K562 (cell line): ENCODE measurements around the gene FYTTD1. TPM values are rescaled to one million over a fixed set of nuclear protein-coding genes. Genes with fewer than 3 reads are reported as not detected.

Experiments used
- ARID3B ChIP-seq: fragments of 250-450 bp; sonication (Bioruptor Pico); IDR thresholded peaks from 2 replicates; pipeline ENCODE4 v1.4.0; 2020; ENCODE audit warnings: borderline replicate concordance
- MYBL2 ChIP-seq, 2 experiments: fragments of 450-650 bp in 1 of 2; sonication (generic) in 1 of 2; formaldehyde crosslinking in 1 of 2; IDR thresholded peaks; 2 replicates each; pipeline versions ENCODE4 v1.6.1 to v1.8.1; 2017 to 2022; ENCODE audit warnings: borderline replicate concordance in 1 of 2, inconsistent platforms in 1 of 2, low read depth in 1 of 2, mild to moderate bottlenecking in 1 of 2, missing genetic modification reagents in 1 of 2, moderate library complexity in 1 of 2
- NFYB ChIP-seq: IDR thresholded peaks from 2 replicates; pipeline ENCODE4 v1.6.1; 2011; ENCODE audit warnings: mild to moderate bottlenecking, moderate library complexity; ENCODE audit not compliant: insufficient read length; ENCODE audit errors: extremely low read depth
- RBM15 ChIP-seq: fragments of 200-400 bp; formaldehyde crosslinking; IDR thresholded peaks from 2 replicates; pipeline ENCODE4 v1.6.1; 2018; ENCODE audit warnings: mild to moderate bottlenecking, low read length, moderate library complexity; ENCODE audit not compliant: insufficient read depth
- TOE1 ChIP-seq, 2 experiments: fragments of 450-650 bp in 1 of 2; sonication (generic) in 1 of 2; formaldehyde crosslinking in 1 of 2; IDR thresholded peaks; 2 replicates each; pipeline versions ENCODE4 v1.7.1 to v1.8.0; 2016 to 2022; ENCODE audit warnings: borderline replicate concordance in 2 of 2, mild to moderate bottlenecking in 2 of 2, antibody characterized with exemption in 1 of 2, inconsistent platforms in 1 of 2, low read depth in 1 of 2, missing genetic modification reagents in 1 of 2, moderate library complexity in 1 of 2
- ZBED1 ChIP-seq: IDR thresholded peaks from 2 replicates; pipeline ENCODE4 v1.6.1; 2014
- ZKSCAN8 ChIP-seq: fragments of 200-800 bp; sonication (Bioruptor generic); IDR thresholded peaks from 2 replicates; pipeline ENCODE4 v1.6.1; 2016; ENCODE audit warnings: missing genetic modification characterization, missing compliant biosample characterization
- ZNF280B ChIP-seq: fragments of 250-450 bp; sonication (Bioruptor Pico); IDR thresholded peaks from 2 replicates; pipeline ENCODE4 v1.5.1; 2021; ENCODE audit warnings: mild to moderate bottlenecking
- ZNF655 ChIP-seq: fragments of 250-450 bp; sonication (Bioruptor Pico); IDR thresholded peaks from 2 replicates; pipeline ENCODE4 v1.5.0; 2021
- ZNF778 ChIP-seq: fragments of 450-650 bp; formaldehyde crosslinking; IDR thresholded peaks from 2 replicates; pipeline ENCODE4 v1.4.0; 2020; ENCODE audit warnings: mild to moderate bottlenecking, moderate library complexity
- ZNF785 ChIP-seq: fragments of 250-450 bp; sonication (Bioruptor Pico); IDR thresholded peaks from 2 replicates; pipeline ENCODE4 v1.4.0; 2020; ENCODE audit warnings: mild to moderate bottlenecking
- polyA plus RNA-seq, 8 experiments: library from polyadenylated mRNA; depleted of rRNA in 4 of 8; stranded (reverse) in 5 of 8; unstranded in 3 of 8; fragments of >200 nt; fragmentation: Nextera tagmentation in 2 of 8; fragmentation: Illumina TruSeq in 1 of 8; extraction: Ambion mirVana in 2 of 8; extraction: Trizol in 1 of 8; gene quantifications; 2 replicates each; pipeline versions ENCODE4 v1.2.1 to v1.2.3, GENCODE V29; 2011 to 2014; ENCODE audit warnings: inconsistent platforms in 1 of 8, missing spikeins in 1 of 8
- total RNA-seq, 7 experiments: library from RNA; depleted of rRNA in 6 of 7; stranded (reverse); fragments of >200 nt in 6 of 7; fragmentation: Illumina TruSeq in 2 of 7; extraction: Trizol in 2 of 7; gene quantifications; 2 replicates each; pipeline versions ENCODE4 v1.2.1 to v1.2.3, GENCODE V29; 2011 to 2021; ENCODE audit warnings: low replicate concordance in 1 of 7

FYTTD1 gene
- total and polyA plus RNA-seq, 9 of the 15 experiments (the other 6 are each of a cell fraction or from before 2014, with no cell fraction given) = 35.7 to 106 (median 76.3) TPM

GRCh38 chr3:197791113-197791891, 41.6 kb downstream of the FYTTD1 start, which contains the start of gene LRCH3 (continued):
- TF ChIP-seq ZNF280B (no peak), TOE1 (IDR thresholded peaks at IDR 0.05; ENCODE audit: borderline replicate concordance) (no peak), TOE1 (CRISPR knock-in tag; IDR thresholded peaks at IDR 0.05; ENCODE audit: borderline replicate concordance, low read depth) (no peak), RBM15 (no peak), ARID3B (no peak), ZNF778 (CRISPR knock-in tag) (no peak), NFYB (no peak), ZKSCAN8 (no peak), ZNF655 (CRISPR knock-in tag) (no peak), ZBED1 (no peak), ZNF785 (no peak), MYBL2 (IDR thresholded peaks at IDR 0.05; ENCODE audit: low read depth) (no peak), MYBL2 (CRISPR knock-in tag; IDR thresholded peaks at IDR 0.05; ENCODE audit: borderline replicate concordance) (no peak)
